Measurements from ENCODE around the gene GNB1.
A peak's percentile ranks its signal among the peaks of the same experiment; 100 is the strongest.

GNB1 gene

DNA sequence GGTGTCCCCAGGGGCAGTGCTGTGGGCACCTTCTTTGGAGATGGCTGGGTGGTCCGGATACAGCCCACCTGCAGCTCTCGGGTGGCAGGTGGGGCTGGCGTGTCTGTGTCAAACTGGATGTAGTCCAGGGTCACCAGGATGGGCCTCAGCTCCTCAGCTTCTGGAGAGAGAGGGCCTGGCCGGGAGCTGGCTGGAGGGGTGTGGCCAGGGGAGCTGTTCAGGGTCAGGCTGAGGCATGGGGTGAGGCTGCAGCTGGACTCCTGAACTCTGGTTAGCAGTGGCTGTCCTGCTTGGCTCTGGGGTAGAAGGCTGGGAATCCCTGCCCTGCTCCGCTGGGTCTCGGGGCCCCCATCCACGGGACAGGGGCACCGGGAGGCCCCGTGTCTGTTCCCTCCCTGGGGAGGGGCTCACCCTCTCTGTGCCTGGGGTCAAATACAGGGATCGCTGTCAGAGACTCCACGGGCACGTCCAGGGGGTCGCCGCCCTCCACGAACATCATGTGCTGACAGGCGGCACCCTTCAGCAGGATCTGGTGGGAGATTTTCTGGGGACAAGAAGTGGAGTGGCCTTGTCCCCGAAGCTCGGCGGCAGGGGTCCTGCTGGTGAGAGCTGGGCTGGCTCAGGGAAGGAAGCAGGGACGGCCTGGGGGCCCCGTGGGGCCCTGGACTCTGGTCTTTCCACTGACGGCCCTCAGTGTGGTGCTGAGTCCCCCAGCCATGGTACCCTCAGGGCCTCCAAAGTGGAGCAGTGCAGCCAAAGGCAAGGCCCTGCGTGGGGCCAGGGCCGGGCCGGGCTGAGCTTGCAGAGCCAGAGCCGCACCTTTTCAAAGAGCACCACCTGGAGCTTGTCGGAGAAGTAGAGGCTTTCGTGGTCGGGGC, 32.3 kb upstream of the GNB1 start:
- no peak for DNase-seq (ENCODE audit: low read depth in 2 of 2)

DNA sequence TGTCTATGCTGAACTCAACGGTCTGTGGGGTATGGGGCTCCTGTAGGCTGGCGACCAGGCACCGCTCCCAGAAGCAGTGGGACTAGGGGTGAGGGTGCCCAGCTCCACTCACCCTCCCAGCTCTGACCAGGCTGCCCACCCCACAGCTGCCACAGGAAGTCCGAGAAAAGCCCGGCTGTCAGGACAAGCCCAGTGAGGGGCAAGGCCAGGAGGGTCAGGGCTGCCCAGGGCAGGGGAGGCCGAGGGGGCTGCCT, 31.7 kb upstream of the GNB1 start:
- DNase-seq (ENCODE audit: low read depth in 2 of 2): no peak

DNA sequence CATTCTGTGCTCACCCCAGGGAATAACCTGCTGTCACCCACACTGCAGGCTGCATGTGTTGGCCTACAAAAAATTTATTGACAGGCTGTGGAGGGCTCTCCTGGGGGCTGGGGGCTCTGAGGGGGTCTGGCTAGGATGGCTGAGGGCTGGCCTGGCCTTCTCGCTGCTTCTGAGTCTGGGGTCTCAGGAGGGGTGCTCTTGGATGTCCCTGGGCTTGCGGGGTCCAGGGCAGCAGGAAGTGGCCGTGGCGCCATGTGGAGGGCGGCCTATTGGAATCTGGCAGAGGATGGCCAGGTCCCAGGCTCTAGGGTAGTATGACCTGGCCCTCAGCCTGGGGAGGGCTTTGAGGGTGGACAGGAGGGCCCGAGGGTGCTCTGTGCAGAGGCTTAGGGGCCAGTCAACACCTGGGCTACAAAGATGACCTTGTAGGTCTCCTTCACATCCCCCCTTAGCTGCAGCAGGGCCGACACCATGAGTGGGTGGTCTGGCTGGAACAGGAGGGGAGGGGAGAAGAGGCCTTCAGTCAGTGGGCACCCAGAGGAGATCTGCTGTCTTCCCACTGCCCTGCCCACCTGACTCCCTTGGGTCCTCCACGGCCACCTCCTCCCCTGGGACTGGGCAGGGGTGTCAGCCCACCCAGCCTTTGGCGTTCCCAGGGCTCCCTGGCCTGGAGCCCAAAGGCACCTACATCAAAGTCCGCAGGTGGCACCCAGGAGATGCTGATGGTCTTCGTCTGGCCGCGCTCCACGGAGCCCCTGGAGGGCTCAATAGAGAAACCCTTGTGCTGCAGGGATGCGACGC, 31.2 kb upstream of the GNB1 start:
- DNase-seq (ENCODE audit: low read depth in 2 of 2): no peak

DNA sequence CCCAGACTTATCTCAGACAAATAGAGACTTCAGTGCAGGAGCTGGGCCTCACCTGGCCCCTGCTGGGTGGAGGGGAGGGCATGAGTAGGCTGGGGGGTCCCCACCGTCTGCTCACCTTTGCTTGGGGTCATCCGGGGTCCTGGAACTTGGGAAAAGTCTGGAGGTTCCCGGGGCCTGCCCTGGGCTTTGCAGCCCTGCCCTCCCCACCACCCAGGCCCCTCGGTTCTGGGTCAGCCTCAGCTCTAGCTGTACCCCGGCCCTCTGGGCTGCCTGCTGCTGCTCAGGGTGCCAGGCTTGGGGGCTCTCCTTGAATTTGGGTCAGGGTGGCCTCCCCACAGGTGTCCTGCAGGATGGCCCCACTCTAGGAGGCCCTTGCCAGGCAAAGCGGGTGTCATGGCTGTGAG, 30.6 kb upstream of the GNB1 start:
- no peak for DNase-seq (ENCODE audit: low read depth in 2 of 2)

DNA sequence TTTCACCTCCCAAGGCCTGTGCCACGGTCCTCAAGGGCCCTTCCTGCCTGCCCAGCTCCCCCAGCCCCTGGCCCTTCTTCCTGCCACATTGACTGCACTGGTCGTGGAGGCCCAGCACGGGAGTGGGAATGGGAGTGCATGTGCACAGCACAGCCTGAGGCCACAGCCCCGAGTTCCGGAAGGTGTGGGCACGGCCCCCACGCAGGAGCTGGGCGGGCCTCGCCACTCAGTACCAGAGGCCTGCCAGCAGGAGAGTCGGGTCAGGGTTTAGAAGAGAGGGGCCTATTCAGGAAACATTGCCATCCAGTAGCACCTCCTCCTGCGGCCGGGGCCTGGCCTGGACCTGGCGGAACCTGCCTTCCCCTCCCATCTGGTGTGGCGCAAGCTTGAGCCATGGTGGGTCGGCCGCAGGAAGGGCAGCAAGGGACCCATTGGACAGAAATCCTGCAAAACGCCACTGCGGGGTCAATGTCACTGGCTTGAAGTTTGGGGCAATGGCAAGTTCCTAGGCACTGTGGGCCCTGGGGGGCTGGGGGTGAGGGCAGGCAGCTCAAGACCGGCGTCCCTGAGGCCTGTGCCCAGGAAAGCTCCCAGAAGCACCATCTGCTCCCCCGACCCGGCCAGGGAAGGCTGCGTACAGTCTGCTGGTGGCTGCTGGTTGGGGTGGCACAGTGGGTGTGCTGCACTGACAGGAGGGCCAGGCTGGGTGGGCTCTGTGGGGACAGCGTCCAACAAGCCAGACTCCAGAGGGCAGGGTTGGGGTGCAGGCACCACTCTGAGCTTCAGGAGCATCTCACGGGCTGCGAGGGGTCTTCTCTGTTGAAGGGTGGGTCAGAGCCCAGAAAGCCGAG, 29.9 kb upstream of the GNB1 start:
- no peak for DNase-seq (ENCODE audit: low read depth in 2 of 2)

DNA sequence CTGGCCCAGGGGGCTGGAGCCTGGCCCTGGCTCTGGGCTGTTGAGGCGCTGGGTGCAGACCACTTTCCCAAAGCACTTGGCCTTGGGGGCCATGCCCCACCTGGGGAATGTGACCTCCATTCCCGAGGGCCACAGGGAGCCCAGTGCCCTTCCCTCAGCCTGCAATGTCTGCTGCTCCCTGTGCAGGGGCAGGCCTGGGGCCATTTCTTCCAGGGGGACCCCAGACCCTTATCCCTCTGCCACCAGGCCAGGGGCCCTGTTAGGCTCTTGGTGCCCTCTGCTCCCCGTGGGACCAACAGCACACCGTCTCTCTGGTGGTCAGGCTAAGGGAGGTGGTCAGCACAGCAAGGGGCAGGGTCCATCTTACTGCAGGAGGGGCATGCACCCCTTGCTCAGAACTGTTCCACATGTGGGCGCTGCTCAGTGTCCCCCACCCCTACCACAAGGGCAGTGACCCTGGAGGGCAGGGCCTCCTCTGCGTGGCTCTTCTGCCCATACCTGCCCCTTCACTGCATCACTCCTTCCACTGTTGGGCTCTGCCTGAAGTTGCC, 29.2 kb upstream of the GNB1 start:
- no peak for DNase-seq (ENCODE audit: low read depth in 2 of 2)

DNA sequence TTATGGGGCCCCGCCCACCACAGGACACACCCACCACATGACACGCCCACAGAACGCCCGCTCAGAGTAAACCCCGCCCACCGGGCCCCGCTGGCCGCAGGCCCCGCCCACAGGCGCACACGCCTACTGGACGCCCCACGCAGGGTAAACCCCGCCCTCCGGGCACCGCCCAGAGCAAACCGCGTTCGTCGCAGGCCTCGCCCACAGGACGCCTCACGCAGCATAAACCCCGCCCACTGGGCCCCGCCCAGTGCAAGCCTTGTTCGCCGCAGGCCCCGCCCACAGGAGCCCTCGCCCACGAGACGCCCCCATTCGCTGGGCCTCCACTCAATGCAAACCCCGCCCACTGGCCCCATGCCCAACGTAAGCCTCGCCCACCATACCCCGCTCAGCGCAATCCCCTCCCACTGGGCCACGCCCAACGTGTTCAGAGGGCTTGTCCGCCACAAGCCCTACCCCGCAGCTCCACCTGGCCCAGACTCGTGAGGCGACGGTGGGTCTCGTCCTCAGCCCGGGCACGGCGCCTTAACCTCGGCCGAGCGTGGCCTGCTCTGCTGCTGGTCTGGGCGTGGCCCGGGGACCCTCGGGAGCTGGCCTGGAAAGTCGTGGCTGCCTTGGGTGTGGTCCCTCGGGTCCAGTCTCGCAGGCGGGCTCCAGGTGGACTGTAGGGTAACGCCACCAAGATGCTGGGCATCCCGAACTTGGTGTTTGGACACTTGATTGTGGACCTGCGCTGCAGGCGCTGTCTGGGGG, 28.6 kb upstream of the GNB1 start:
- DNase-seq (ENCODE audit: low read depth in 2 of 2): peak; percentile 88 to 90

DNA sequence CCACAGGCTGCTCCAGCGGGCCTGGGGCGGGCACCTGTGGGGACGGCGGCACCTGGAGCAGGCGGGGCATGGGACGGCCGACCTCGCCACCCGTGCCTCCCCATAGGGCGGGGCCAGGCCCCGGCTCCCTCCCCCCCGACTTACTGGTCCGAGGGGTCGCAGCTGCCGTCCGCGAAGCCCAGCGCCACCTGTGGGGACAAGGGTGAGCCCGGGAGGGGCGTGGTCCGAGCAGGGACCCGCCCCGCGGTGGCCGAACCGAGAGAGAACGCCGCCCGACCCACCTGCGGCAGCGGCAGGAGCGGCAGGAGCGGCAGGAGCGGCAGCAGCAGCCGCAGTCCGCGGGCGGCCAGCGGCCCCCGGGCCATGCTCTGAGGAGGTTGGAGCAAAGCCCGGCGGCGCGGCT, 28.0 kb upstream of the GNB1 start, which contains the start of gene TMEM52:
TSS of gene TMEM52 (minus strand) at position 379 of the 403 bp plus-strand sequence. CDS start at position 365, 14 bp downstream.
- DNase-seq (ENCODE audit: low read depth in 2 of 2): no peak

DNA sequence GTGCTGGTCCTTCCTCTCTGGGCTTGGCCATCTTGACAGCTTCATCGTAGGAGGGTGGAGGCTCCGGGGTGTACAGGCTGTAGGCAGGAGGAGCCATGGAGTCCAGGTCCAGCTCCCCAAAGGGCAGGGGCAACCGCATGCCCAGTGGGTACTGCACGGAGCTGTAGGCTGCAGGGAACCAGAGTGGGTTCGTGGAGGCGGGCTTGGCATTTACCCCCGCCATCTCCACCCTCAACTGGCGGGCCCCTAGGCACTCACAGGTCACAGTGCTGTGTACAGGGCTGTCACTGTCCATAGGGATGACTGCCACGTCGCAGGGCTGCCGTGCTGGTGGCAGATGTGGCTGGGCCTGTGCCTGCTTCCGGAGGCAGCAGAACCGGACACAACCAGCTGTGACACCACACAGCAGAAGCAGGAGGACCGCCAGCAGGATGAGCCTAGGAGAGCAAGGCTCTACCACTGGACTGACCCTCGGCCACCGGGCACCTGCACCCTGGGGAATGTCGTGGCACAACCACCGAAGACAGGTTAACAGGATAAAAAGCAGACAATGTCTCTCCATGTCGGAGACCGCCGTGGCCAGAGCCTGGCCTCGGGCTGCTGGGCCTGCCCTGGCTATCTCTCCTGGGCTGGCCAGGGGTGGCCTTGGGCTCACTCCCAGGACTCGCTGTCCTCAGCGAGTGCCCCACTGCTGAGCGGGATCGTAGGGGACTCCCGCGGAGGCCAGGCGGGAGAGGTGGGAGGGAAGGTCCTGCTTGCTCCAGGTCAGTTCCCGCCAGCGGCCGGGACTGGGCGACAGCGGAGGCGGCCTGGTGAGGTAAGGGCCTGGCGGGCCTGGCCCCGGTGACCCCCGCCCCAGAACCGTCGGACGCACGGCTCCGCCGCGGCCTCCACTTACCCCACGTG, 27.4 kb upstream of the GNB1 start:
- no peak for DNase-seq (ENCODE audit: low read depth in 2 of 2)

DNA sequence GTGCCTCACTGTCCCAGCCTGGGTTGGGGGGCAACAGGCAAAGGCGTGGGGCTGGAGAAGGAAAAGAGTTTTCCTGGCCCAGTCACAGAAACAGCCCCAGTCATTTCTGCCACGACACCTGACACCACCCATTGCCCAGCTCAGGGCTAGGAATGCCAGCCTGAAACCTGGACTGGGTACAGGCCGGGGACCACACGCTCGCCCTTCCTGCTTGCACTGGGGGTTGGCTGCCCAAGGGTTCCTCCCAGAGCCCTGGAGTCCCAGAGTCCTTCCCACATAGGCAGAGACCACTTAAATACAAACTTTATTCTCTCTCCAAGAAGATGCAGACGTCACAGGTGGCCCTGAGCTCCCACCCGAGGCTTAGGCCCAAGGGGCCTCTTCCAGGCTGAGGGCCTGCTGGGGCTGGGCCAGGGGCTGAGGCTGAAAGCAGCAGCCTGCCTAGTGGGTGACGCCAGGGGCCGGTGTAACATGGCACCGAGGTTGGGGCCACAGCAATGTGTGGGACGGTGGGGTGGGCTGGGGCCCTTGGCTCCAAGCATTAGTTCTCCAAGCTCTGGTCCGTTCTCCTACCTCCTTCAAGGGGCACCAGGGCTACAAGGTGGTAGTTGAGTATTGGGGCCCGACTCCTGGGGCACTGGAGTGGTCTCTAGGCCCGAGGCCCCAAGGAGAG, 26.6 kb upstream of the GNB1 start:
- no peak for DNase-seq (ENCODE audit: low read depth in 2 of 2)

DNA sequence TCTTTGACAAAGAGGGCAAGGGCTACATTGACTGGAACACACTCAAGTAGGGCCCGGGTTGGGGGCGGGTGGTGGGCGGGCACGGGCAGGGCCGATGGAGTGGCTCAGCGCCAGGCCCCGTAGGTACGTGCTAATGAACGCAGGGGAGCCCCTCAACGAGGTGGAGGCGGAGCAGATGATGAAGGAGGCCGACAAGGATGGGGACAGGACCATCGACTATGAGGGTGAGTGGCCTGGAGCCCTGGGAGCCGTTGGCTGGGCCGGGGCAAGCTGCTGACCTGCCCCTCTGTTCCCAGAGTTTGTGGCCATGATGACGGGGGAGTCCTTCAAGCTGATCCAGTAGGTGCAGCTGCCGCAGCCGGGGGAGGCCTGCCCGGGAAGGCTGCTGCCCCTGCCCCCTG, 26.0 kb upstream of the GNB1 start:
- no peak for DNase-seq (ENCODE audit: low read depth in 2 of 2)

DNA sequence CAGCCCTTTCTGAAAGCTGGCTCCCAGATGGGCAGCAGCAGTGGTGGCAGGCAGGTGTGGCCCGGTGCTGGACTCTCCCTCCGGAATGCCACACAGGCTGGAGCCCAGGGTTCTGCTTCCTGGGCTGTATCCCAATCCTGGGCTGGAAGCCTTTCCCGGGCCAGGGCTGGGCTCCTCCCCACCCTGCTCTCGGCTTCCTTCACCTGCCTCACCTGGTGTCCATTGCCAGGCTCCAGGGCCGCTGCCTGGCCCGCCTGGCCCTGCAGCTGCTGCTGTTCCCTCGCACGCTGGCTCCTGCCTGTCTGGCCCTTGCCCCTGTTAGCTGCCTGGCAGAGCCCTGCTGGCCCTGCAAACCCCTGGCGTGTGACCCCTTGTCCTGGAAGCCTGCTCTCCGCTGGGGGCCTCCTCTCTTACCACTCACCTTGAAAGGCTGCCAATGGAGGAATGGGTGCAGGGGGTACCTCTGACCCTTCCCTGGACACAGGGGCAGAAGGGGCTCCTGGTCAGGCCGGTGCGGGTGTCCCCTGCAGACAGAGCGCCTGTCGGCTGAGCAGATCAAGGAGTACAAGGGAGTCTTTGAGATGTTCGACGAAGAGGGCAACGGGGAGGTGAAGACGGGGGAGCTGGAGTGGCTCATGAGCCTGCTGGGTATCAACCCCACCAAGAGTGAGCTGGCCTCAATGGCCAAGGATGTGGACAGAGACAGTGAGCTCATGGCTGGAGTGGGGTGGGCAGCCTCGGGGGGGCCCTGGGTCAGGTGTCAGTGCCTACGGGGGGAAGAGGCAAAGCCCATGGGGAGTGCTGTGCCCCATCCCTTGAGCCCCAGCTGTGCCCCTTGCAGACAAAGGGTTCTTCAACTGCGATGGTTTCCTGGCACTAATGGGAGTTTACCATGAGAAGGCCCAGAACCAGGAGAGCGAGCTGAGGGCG, 25.3 kb upstream of the GNB1 start:
- DNase-seq (ENCODE audit: low read depth in 2 of 2): no peak

DNA sequence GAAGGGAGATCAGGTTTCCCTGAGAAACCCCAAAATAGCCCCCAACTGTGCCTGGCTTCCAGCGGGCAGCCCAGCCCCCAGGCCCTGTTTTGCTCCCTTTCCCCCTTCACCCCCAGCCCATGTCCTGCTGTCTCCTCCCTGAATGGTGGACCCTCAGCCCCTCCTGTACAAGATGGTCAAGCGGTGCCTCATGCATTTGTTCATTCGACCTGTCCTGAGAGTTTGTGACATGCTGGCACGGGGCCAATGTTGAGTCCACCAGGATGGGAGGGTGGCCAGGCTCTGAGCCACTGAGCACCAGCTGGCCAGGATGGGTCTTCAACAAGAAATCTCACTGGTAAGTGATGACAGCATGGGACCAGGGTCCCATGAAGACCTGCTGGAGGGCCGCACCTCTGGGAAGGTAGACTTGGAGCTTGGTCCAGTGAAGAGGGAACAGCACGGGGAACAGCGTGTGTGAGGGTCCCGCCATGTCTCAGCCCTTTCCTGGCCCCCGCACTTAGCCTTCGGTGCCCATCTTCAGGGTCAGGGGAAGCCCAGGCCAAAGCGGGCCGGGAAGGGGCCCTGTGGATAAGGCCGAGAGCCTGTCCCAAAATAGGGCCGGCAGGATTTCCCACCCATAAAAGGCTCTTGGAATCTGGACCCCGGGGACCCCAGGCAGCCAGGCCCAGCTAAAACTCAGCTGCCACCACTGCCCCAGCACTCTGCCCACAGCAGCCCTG, 24.2 kb upstream of the GNB1 start, which contains the start of gene CALML6:
TSS of gene CALML6 (plus strand) at position 290 of the 722 bp plus-strand sequence. CDS start at position 311, 21 bp downstream.
- DNase-seq (ENCODE audit: low read depth in 2 of 2): no peak

DNA sequence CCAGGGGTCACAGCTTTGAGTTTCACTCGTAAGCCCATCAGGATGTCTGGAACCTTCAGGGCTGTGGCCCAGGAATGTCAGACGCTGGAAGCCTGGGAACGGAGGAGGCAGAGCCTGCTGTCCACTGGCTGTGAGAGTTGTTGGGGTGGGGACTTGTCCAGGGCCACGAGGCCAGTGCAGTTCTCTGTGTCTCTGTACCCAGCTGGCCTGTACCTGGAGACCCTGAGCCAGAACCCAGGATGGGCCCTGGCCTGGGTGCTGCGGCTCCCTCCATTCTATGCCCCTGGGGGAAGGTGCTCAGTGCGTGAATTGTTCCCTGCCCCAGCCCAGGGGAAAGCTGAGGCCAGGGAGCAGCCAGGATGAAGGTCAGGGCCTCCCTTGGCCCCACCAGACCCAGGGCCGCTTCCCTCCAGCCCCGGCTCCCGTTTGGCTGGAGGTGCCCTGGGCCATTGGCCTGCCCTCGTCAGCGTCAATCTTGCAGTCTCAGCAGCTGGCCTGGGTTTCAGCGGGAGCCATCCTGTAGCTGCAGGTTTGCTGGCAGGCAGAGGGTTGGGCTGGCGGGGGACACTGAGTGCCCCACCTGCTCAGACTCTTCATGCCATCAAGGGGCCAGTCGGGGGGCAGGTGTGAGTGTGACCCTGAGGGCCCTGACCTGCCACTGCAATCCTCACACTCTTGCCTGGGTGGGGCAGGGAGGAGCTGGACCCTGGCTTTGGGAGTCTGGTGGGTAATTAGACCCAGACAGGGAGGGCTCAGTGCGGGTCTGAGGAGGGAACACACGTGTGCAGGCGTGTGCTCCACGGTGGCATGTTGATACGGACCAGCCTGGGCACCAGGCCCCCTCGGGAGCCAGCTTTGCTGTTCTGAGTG, 23.4 kb upstream of the GNB1 start:
- DNase-seq (ENCODE audit: low read depth in 2 of 2): no peak

DNA sequence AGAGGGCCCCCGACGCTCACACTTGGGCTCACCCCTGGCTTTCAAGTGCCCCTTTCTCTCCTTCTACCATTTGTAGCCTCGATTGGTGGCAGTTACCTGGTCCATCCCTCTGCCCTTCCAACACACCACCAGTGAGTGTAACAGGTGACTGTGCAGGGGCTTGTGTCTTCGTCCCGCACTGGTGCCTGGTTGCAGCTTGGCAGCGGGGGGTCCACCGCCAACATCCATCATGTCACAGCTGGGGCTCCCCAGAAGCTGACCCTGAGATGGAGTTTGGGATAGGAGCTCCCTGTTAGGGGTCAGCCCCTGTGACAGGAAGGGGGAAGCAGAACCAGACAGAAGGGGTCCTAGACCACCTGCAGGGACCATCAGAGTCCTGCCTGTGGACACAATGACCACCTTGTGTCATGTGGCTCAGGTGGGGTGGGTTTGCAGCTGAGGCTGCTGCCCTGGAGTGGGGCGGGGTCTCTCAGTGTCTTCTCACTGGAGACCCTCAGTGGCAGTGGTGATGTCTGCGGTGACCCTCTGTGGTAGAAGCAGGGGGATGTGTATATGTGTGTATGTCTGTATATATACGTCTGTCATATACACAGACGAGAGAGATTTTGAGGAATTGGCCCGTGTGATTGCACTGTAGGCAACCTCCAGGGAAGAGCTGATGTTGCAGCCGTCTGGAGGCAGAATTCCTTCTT, 20.6 kb upstream of the GNB1 start:
- no peak for DNase-seq (ENCODE audit: low read depth in 2 of 2)
